Aorta (tissue), 5 donors: ENCODE measurements around the gene EEFSEC. TPM values are rescaled to one million over a fixed set of nuclear protein-coding genes. Genes with fewer than 3 reads are reported as not detected.

Source experiments
- ATAC-seq: fragments of 200-7000 bp; cut with Tn5 transposase; one replicate; pipeline ENCODE4 v1.9.1; 2022; ENCODE audit warnings: moderate library complexity; ENCODE audit not compliant: low FRiP score
- DNase-seq, 2 donors: peaks; one replicate each; pipeline ENCODE4 v3.0.0-alpha.2; 2020
- H3K27ac ChIP-seq, 2 donors: one replicate each; pipeline ENCODE4 v1.5.1; 2013; ENCODE audit warnings: low read length in 2 of 2, mild to moderate bottlenecking in 2 of 2, moderate library complexity in 2 of 2, control low read depth in 1 of 2, inconsistent platforms in 1 of 2, low read depth in 1 of 2
- H3K27me3 ChIP-seq, 2 donors: one replicate each; pipeline ENCODE4 v1.6.1; 2013; ENCODE audit warnings: control low read depth in 1 of 2, low read length in 1 of 2, mild to moderate bottlenecking in 1 of 2, moderate library complexity in 1 of 2; ENCODE audit not compliant: insufficient read depth in 2 of 2, control insufficient read depth in 1 of 2
- H3K36me3 ChIP-seq, 2 donors: one replicate each; pipeline ENCODE4 v1.6.1; 2013; ENCODE audit warnings: control low read depth in 1 of 2, low read length in 1 of 2, mild to moderate bottlenecking in 1 of 2; ENCODE audit not compliant: insufficient read depth in 2 of 2, control insufficient read depth in 1 of 2
- H3K4me1 ChIP-seq, 2 donors: one replicate each; pipeline ENCODE4 v1.6.1; 2013; ENCODE audit warnings: low read length in 2 of 2, control low read depth in 1 of 2, mild to moderate bottlenecking in 1 of 2, moderate library complexity in 1 of 2; ENCODE audit not compliant: insufficient read depth in 2 of 2, control insufficient read depth in 1 of 2
- H3K4me3 ChIP-seq, 2 donors: one replicate each; pipeline ENCODE4 v1.5.1; 2013; ENCODE audit warnings: low read length in 2 of 2, control low read depth in 1 of 2, mild to moderate bottlenecking in 1 of 2
- H3K9me3 ChIP-seq: one replicate; pipeline ENCODE4 v1.6.1; 2013; ENCODE audit warnings: mild to moderate bottlenecking, low read length; ENCODE audit not compliant: control insufficient read depth
- WGBS, 2 donors: extraction: QIAGEN DNeasy Blood & Tissue Kit; methylation state at CpG; one replicate each; pipeline ENCODE4 v1.1.7; 2013; 5-methylcytosine and 5-hydroxymethylcytosine counted together
- intact Hi-C, 2 donors: fragments of 100-400 bp; cut with DNase I; formaldehyde crosslinking; loops; one replicate each; pipeline versions ENCODE4 v1.14.2 to v1.15.0; 2022
- polyA plus RNA-seq, 2 donors: library from polyadenylated mRNA; stranded (reverse); fragments of 200-250 nt; gene quantifications; one replicate each; pipeline ENCODE4 v1.2.3, GENCODE V29; 2013
- total RNA-seq, 2 donors: library from RNA; stranded (reverse); fragmentation: NEBNext Ultra II Directional; extraction: Animal tissue kit (Norgen Biotek cat#: 25700); gene quantifications; one replicate each; pipeline ENCODE4 v1.2.1, GENCODE V29; 2021
- donor health status: healthy with polysubstance abuse.
- donor health status: Bipolar disorder and iron deficiency.
- donor health status: DM: no; HTN: no; CAD: no.
- donor health status: DM: no; HTN: no; CAD: no.
- donor health status: DM: yes; HTN: yes; CAD: no.

Gene EEFSEC
- total and polyA plus RNA-seq, 4 donors, result 3.5 to 18.8 (median 11.6) TPM

DNA sequence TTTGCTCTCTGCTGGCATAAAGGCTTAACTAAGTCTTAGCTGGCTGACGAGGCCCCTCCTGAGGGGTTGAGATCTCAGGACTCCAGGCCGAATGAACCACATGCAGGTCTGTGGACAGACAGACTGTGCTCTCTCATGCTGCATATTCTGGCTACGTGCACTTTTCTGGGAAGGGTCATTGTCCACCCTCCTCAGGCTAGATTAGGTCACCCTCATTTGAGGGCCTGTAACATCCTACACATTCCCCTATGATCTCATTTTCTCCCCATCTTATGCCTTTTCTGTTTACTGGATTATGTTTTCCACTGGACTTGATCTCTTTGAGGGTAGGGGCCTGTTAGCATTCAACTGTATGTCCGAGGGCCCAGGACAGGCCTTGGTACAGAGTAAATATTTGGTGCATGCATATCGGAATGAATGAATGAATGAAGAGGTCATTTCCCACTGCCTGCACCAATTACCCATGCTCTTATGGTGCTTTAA is 13.7 kb downstream of the EEFSEC start:
- H3K4me1 ChIP-seq, result no peaks in the 10 kb centered on the region
- no peaks in the 10 kb centered on the region for H3K27me3 ChIP-seq
- H3K27ac ChIP-seq, result no peak overlapping the region
- no peaks in the 10 kb centered on the region for H3K9me3 ChIP-seq
- H3K4me3 ChIP-seq, result no peak overlapping the region
- ATAC-seq, result no peak
- DNase-seq, result no peak
- no peaks in the 10 kb centered on the region for H3K36me3 ChIP-seq
- intact Hi-C loops, result loop anchor here (5.0 to 10.0 kb wide), 2 partner anchors 155 to 438 kb away; no protein-coding TSS in a partner anchor
- 90 to 92% methylated on average over 5 of the region's 5 CpGs for WGBS, 2 donors

DNA sequence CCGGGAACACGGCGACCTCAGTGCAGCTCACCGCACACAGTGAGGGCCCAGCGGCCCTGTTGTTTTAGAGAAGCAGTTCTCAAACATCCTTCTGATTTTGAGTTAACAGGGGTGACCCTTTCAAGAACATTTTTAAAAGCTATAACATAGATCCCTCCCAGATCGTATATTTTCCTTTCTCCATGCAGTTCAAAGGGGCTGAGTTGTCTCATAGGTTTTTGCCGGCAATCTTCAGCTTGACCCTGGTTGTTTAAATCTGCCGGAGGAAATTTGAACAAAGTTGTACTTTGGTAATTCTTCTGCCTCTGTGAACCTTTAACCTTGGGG is 14.3 kb downstream of the EEFSEC start:
- intact Hi-C loops, result loop anchor here (5.0 to 10.0 kb wide), 2 partner anchors 155 to 437 kb away; no protein-coding TSS in a partner anchor

DNA sequence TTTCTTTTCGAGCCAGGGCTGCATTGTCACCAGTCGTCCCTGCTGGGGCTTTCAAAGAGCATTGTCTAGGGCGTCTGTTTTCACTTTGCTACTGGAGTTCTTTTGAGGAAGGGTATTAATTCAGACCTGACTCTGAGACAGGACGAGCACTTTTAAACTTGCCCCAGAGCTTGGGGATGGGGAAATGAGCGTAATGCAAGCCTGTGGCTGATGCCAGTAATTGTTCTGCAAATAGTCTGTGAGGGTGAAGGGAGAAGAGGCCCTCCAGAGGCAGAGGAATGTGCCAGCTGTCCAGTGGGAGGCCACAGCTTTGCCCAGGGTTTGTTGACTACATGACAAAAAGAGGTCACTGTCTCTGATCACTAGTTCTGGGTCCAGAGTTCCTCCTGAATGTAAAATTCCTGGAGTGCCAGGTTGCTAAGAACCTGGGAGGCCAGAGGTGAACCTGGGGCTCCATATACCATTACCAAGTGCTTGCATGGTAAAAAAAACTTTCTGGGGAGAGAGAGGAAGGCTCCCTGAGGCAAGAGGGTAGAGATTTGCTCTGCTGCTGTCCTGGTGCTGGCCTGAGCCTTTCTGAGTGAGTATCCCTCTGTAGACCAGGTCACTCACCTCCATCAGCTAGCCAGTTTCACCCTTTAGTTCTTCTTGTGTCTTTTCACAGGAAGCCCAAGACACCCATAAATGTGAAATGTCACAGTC is 14.8 kb downstream of the EEFSEC start:
- H3K4me1 ChIP-seq, result no peaks in the 10 kb centered on the region
- no peaks in the 10 kb centered on the region for H3K36me3 ChIP-seq
- no peaks in the 10 kb centered on the region for H3K9me3 ChIP-seq
- 83 to 84% methylated on average over 5 of the region's 5 CpGs for WGBS, 2 donors
- H3K27ac ChIP-seq, result no peak overlapping the region
- no peaks in the 10 kb centered on the region for H3K27me3 ChIP-seq
- no peak overlapping the region for H3K4me3 ChIP-seq
- intact Hi-C loops, result loop anchor here (5.0 to 10.0 kb wide), 2 partner anchors 154 to 437 kb away; no protein-coding TSS in a partner anchor
- DNase-seq (no peak), ATAC-seq (no peak)

More for the DNA sequence above, 14.3 kb downstream of the EEFSEC start:
- Histone ChIP-seq H3K4me3 (no peak overlapping the region), H3K4me1 (no peaks in the 10 kb centered on the region), H3K36me3 (no peaks in the 10 kb centered on the region), H3K27ac (no peak overlapping the region), H3K9me3 (no peaks in the 10 kb centered on the region), H3K27me3 (no peaks in the 10 kb centered on the region)
- WGBS, 2 donors, result 92 to 95% methylated on average over 8 of the region's 8 CpGs
- DNase-seq (no peak), ATAC-seq (no peak)

DNA sequence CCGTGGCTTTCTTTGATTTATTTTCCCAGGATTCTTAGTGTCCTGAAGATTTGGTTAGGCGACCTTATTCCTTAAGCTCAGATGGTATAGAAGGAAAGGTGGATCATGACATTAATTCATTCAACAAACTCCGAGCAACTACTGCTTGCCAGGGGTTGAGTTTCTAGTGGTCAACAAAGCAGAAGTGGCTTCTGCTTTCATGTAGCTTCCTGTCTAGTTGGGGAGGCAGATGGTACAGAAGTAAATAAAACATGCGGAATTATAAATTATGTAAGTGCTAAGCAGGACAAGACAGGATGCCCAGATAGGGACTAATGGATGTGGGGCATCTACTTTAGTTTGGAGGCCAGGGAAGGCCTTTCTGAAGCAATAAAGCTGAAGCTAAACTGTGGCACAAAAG is 15.6 kb downstream of the EEFSEC start:
- no peaks in the 10 kb centered on the region for H3K9me3 ChIP-seq
- no peak overlapping the region for H3K27ac ChIP-seq
- no peaks in the 10 kb centered on the region for H3K36me3 ChIP-seq
- no peaks in the 10 kb centered on the region for H3K27me3 ChIP-seq
- DNase-seq (no peak), ATAC-seq (no peak)
- intact Hi-C loops, result loop anchor here (5.0 to 10.0 kb wide), 2 partner anchors 153 to 436 kb away; no protein-coding TSS in a partner anchor
- no peaks in the 10 kb centered on the region for H3K4me1 ChIP-seq
- H3K4me3 ChIP-seq, result no peak overlapping the region
- 90% methylated on average over 4 of the region's 4 CpGs for WGBS, 2 donors

DNA sequence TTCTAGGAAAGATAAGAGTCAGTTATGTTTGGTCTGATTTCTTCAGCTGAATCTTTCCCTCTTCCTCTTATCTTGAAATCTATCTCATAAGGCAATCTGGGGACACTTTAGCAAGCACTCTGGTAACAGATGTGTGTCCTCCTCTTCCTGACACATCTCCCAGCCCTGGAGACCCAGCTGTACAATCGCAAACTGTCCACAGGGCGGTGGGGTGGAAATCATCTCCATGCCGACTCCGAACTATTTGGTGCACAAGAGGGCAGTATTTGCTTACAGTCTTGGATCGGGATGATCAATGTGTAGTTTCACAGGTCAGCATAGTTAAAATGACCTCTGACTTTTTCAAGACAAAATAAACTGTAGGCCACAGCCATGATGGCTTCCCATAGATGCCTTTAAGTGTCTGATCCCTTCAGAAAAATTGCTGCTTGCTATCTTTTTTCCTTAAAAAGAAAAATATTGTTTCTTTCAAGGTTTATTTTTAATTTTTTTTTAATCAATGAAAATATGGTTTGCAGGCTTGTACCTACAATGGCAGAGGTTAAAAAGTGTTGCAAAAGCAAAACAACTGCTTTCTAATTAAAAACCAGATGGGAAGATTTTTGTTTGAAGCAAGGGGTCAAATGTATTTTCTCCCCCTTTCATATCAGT is 17.7 kb downstream of the EEFSEC start:
- WGBS, 2 donors, result 8 to 13% methylated on average over 5 of the region's 5 CpGs
- no peak overlapping the region for H3K27ac ChIP-seq
- H3K27me3 ChIP-seq, result no peaks in the 10 kb centered on the region
- intact Hi-C loops, result loop anchor here in 1 of 2 donors (5.0 kb wide), 1 partner anchor 326 kb away; no protein-coding TSS in a partner anchor
- H3K9me3 ChIP-seq, result no peaks in the 10 kb centered on the region
- H3K4me3 ChIP-seq, result no peak overlapping the region
- H3K36me3 ChIP-seq, result no peaks in the 10 kb centered on the region
- H3K4me1 ChIP-seq, result no peaks in the 10 kb centered on the region
- ATAC-seq, result peak; percentile 78
- DNase-seq, result no peak

DNA sequence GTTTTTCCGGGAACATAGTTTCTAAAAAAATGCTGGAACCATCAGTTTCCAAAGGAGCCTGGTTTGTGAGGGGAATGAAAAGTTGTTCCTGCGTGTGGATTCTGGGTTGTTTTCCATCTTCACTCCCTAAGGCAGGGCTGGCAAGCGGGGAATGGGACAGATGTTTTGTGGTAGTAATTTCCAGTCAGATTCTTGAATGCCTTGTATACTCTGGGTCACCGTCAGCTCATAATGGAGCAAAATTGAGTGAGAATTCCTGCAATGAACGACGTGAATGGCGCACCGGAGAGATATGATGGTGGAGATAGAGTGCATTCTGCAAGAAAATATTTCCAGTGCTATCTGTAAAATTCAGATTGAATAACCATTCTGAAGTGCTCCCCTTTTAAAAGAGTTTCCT is 19.9 kb downstream of the EEFSEC start:
- intact Hi-C loops, result loop anchor here in 1 of 2 donors (5.0 kb wide), 1 partner anchor 324 kb away; no protein-coding TSS in a partner anchor
- H3K27ac ChIP-seq, result no peak overlapping the region

DNA sequence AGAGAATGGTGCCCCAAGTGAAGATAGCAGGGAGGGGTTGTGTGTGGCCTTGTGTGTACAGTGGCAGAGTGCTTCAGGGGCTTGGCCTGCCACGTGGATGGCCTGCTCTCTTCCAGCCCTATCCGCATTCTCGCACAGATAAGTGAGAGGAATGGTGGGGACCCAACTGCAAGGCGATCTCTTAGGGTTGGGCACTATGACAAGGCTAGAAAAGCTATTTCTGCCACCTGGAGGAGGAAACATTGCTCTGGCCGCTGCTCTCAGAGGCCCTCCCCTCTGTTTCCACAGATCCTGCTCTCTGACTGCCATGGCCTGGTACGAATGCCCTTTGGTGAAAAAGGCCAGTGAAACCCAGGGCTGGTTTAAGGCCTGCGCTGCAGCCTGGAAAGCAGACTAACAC is 20.6 kb downstream of the EEFSEC start:
- no peak overlapping the region for H3K4me3 ChIP-seq
- ATAC-seq (no peak), DNase-seq (no peak)
- no peaks in the 10 kb centered on the region for H3K36me3 ChIP-seq
- intact Hi-C loops, result loop anchor here in 1 of 2 donors (5.0 kb wide), 1 partner anchor 323 kb away; no protein-coding TSS in a partner anchor
- no peaks in the 10 kb centered on the region for H3K4me1 ChIP-seq
- H3K9me3 ChIP-seq, result no peaks in the 10 kb centered on the region
- 85 to 86% methylated on average over 7 of the region's 7 CpGs for WGBS, 2 donors
- no peak overlapping the region for H3K27ac ChIP-seq
- no peaks in the 10 kb centered on the region for H3K27me3 ChIP-seq

More for the DNA sequence above, 19.9 kb downstream of the EEFSEC start:
- no peak overlapping the region for H3K4me3 ChIP-seq
- H3K9me3 ChIP-seq, result no peaks in the 10 kb centered on the region
- no peak for ATAC-seq
- H3K27me3 ChIP-seq, result no peaks in the 10 kb centered on the region
- no peak for DNase-seq
- 90 to 92% methylated on average over 8 of the region's 8 CpGs for WGBS, 2 donors
- no peaks in the 10 kb centered on the region for H3K4me1 ChIP-seq
- H3K36me3 ChIP-seq, result no peaks in the 10 kb centered on the region

DNA sequence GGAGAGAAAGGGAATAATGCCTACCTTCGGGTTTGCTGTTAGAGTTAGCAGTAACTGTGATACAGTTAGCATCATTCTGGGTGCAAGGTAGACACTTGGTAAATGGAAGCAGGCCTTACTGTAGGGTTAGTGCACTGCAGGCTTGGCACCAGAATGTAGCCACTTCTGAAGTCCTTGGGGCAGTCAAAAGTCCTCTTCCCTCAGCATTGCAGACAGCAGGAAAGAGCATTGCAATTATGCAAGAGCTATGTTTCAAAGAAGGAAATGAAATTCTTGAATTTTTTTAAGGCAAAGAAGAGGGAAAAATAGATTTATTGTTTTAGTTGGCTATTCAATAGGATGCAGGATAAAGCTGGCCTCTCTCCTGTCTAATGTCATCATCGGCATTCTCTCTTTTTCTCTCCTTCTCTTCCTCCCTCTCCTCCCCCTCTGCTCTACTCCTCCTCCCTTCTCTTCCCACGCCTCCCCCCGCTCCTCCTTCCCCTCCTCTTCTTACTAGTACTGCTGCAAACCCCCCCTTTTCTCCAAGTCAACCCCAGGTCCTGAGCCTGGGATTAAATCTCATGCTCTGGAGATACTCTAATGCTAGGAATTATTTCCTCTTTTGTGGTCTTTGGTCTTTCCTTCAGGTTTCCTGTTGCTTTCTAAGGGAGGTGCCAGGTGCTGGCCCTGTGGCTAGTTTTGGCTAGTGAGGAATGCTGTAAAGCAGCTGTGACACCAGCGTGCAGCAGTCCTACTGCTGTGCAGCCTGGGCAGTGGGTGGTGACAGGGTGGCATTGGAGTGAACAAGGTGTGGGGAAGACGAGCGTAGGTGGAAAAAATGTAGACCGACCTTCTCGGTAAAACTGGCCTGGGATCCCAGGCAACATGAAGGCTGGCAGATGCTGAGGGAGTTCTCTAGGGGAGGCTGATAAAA is 21.7 kb downstream of the EEFSEC start:
- Histone ChIP-seq H3K4me1 (no peaks in the 10 kb centered on the region), H3K9me3 (no peaks in the 10 kb centered on the region), H3K4me3 (no peak overlapping the region), H3K36me3 (no peaks in the 10 kb centered on the region), H3K27ac (no peak overlapping the region), H3K27me3 (no peaks in the 10 kb centered on the region)
- ATAC-seq (no peak), DNase-seq (no peak)
- 74 to 78% methylated on average over 9 of the region's 9 CpGs for WGBS, 2 donors
- intact Hi-C loops, result loop anchor here in 1 of 2 donors (5.0 kb wide), 1 partner anchor 322 kb away; no protein-coding TSS in a partner anchor
